Measurements from ENCODE around the gene CTTNBP2NL. TPM values are rescaled to one million over a fixed set of nuclear protein-coding genes. Genes with fewer than 3 reads are reported as not detected.
A peak's percentile ranks its signal among the peaks of the same experiment; 100 is the strongest.

Gene CTTNBP2NL
- total RNA-seq (2021) = 38.1 and 38.8 TPM in 2 replicates
- long read RNA-seq, full-length matches to known transcripts = 31 of 58 reads
- long read RNA-seq, partial matches to known transcripts = 10 of 58 reads
- long read RNA-seq, other reads (novel, unspliced or antisense) = 17 of 58 reads

DNA sequence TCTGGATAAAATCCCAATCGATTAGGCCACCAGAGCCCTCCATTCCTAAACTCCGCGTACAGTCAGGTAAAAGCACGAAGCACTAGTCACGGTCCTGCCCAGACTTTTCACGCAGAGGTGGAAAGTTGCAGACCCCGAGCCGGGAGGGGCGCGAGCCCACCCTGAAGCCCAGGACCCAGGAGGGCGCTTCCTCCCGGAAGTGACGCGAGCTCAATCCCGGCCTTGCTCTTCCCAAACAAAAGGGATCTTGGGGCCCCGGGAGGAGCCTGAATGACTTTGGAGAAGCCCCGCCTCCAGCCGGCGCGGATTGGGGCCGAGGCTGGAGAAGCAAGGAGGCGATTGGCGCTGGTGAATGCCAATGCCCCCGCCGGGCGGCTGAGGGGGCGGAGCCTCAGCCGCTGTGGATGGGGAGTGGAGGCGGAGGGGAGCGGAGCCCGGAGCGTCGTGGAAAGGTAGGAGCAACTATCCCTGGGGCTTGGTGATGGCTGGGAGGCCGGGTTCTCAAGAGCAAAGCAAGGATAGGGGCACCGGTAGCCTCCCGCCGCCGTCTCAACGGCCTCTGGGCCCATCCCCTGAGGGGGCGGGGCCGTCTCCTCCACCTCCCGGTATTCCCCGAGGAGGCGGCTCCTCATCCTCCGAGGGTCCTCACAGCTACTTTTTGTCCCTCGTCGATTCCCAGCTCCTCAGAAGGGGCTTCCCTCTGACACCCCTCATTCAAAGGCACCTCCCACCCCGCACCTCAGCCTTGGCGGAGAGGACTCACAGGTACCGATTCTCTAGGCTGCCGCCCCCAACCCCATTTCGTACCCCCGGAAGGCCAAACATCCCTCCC, at the start of gene CTTNBP2NL:
Gene CTTNBP2NL, plus strand, starts transcription at position 394 of the 832 bp plus-strand sequence. CDS start 19,952 bp downstream, outside the sequence.
- Histone ChIP-seq H4K5ac (ENCODE audit: insufficient read length, low read depth, low read length) (no peak within 1 kb of the TSS), H3K79me2 (ENCODE audit: insufficient read depth, low read length) (peaks cover 19% of the 10 kb centered on the region; the same call in 1 of the 2 replicates), H2BK20ac (ENCODE audit: low read depth, low read length, poor library complexity, severe bottlenecking) (no peak within 1 kb of the TSS), H3K27me3 (ENCODE audit: insufficient read depth, low read length) (no peaks in the 10 kb centered on the region), H3K9ac (ENCODE audit: extremely low read depth, insufficient read length, low read length) (peak within 1 kb of the TSS; percentile 87), H3K27ac (ENCODE audit: insufficient read length, low read depth, low read length) (peak within 1 kb of the TSS; percentile 33), H3K79me1 (ENCODE audit: insufficient read depth, low read depth, low read length, poor library complexity, severe bottlenecking) (peaks cover 2% of the 10 kb centered on the region), H2AK5ac (ENCODE audit: insufficient read length, low read length) (no peak within 1 kb of the TSS), H3K23me2 (ENCODE audit: insufficient read length, low read depth, low read length, poor library complexity, severe bottlenecking) (peaks cover 8% of the 10 kb centered on the region), H3K23ac (ENCODE audit: insufficient read length, low read depth, low read length) (no peak within 1 kb of the TSS), H4K20me1 (ENCODE audit: control insufficient read depth, insufficient read depth, insufficient read length) (no peaks in the 10 kb centered on the region), H3K4me2 (ENCODE audit: insufficient read depth, insufficient read length, low read length) (peak within 1 kb of the TSS; percentile 87), H3K9me3 (ENCODE audit: control insufficient read depth, low read depth, low read length) (no peaks in the 10 kb centered on the region), H3K14ac (ENCODE audit: insufficient read depth, low read length) (peak within 1 kb of the TSS; percentile 84), H3K4me1 (ENCODE audit: insufficient read depth, low read length) (no peaks in the 10 kb centered on the region; the same call in 1 of the 2 replicates), H2BK12ac (ENCODE audit: insufficient read length, low read depth, low read length) (peak within 1 kb of the TSS; percentile 40), H4K91ac (ENCODE audit: insufficient read length, low read depth, low read length) (no peak within 1 kb of the TSS), H2AFZ (ENCODE audit: low read length) (no peak within 1 kb of the TSS), H4K8ac (replicated peaks; ENCODE audit: insufficient read length, low read depth, low read length) (no peak within 1 kb of the TSS), H3K4ac (ENCODE audit: low read depth, low read length) (no peak within 1 kb of the TSS; the same call in 1 of the 2 replicates), H3T11ph (ENCODE audit: low read length) (no peak within 1 kb of the TSS), H3K56ac (ENCODE audit: insufficient read length, low read depth, low read length) (no peak within 1 kb of the TSS), H2BK5ac (ENCODE audit: insufficient read length, low read length) (peak within 1 kb of the TSS; percentile 59), H2BK120ac (ENCODE audit: low read depth, low read length, poor library complexity, severe bottlenecking) (peak within 1 kb of the TSS; percentile 70), H2BK15ac (ENCODE audit: low read depth, low read length) (no peak within 1 kb of the TSS; the same call in 1 of the 2 replicates), H3K18ac (ENCODE audit: insufficient read length, low read depth, low read length) (peak within 1 kb of the TSS; percentile 91)
- TF ChIP-seq, protein P1, sequence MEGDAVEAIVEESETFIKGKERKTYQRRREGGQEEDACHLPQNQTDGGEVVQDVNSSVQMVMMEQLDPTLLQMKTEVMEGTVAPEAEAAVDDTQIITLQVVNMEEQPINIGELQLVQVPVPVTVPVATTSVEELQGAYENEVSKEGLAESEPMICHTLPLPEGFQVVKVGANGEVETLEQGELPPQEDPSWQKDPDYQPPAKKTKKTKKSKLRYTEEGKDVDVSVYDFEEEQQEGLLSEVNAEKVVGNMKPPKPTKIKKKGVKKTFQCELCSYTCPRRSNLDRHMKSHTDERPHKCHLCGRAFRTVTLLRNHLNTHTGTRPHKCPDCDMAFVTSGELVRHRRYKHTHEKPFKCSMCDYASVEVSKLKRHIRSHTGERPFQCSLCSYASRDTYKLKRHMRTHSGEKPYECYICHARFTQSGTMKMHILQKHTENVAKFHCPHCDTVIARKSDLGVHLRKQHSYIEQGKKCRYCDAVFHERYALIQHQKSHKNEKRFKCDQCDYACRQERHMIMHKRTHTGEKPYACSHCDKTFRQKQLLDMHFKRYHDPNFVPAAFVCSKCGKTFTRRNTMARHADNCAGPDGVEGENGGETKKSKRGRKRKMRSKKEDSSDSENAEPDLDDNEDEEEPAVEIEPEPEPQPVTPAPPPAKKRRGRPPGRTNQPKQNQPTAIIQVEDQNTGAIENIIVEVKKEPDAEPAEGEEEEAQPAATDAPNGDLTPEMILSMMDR (conservative IDR thresholded peaks at IDR 0.05) = no peak
- Mint-ChIP-seq H3K27me3 (ENCODE audit: low read depth) (no peaks in the 10 kb centered on the region), H3K4me3 (peak within 1 kb of the TSS; percentile 98 to 99), H3K9me3 (no peaks in the 10 kb centered on the region), H3K27ac (peak within 1 kb of the TSS; percentile 98 to 99 (median 99)), H3K4me1 (peaks cover 44 to 48% of the 10 kb centered on the region in 2 experiments), H3K36me3 (ENCODE audit: insufficient read depth in 1 of 3, low read depth in 3 of 3) (no peaks in the 10 kb centered on the region)
- DNase-seq = peak; percentile 98
- WGBS (ENCODE audit: extremely low coverage, insufficient read length, low lambda C conversion rate) = no CpG with 5 or more reads among the region's 53 CpGs
